Measurements from ENCODE around the gene VSNL1. TPM values are rescaled to one million over a fixed set of nuclear protein-coding genes. Genes with fewer than 3 reads are reported as not detected.

The VSNL1 gene
- total RNA-seq, 4 donors from 2014 or later: not detected

DNA sequence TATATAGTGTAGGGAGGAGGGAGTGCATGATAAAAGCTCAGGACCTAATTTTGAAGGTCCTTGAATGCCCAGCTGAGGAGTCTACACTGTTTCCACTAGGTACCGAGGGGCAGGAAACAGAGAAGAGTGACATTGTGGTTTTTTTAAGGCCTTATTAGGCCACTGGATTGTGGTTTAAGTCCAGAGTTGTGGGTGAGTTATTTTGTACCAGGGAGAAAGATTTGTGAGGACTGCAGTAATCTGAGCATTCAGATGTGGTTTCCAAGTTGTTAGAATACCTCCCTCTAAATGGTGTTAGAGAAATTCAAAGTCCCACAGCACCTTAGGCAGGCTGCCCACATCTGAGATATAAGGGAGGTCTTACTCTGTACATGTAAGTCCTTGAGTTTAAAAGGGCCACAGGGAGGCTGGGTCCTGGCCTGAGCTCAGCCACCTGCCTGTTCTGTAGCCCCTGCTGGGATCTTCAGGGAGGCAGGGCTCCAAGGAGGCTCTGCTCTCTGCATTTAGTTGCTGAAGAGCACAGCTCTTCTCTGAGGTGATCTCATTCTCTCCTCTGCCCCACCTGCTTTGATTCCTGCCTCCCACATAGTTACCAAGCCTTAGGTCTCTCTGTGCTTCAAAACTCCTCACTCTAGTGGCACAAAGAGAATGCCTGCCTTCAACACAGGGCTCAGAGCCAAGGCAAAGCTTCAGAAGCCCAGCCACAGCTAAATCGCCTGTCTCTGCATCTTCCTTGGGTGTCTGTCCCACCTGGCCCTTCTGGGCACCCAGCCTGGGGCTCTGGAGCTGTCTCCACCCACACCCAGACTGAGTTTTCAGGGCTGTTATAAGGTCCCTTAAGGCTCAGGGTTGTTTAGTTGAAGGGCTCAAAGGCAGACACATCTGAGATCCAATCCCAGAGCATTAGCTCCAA lies 88.1 kb downstream of the VSNL1 start:
- DNase-seq: no peak
- Histone ChIP-seq H3K36me3 (no peaks in the 10 kb centered on the region), H3K4me3 (no peak overlapping the region), H3K9me3 (no peaks in the 10 kb centered on the region), H3K27ac (no peak overlapping the region), H3K4me1 (no peaks in the 10 kb centered on the region), H3K27me3 (no peaks in the 10 kb centered on the region)
- no peak for TF ChIP-seq POLR2A (IDR thresholded peaks at IDR 0.05)
- TF ChIP-seq, protein P1, sequence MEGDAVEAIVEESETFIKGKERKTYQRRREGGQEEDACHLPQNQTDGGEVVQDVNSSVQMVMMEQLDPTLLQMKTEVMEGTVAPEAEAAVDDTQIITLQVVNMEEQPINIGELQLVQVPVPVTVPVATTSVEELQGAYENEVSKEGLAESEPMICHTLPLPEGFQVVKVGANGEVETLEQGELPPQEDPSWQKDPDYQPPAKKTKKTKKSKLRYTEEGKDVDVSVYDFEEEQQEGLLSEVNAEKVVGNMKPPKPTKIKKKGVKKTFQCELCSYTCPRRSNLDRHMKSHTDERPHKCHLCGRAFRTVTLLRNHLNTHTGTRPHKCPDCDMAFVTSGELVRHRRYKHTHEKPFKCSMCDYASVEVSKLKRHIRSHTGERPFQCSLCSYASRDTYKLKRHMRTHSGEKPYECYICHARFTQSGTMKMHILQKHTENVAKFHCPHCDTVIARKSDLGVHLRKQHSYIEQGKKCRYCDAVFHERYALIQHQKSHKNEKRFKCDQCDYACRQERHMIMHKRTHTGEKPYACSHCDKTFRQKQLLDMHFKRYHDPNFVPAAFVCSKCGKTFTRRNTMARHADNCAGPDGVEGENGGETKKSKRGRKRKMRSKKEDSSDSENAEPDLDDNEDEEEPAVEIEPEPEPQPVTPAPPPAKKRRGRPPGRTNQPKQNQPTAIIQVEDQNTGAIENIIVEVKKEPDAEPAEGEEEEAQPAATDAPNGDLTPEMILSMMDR (IDR thresholded peaks at IDR 0.05): no peak

DNA sequence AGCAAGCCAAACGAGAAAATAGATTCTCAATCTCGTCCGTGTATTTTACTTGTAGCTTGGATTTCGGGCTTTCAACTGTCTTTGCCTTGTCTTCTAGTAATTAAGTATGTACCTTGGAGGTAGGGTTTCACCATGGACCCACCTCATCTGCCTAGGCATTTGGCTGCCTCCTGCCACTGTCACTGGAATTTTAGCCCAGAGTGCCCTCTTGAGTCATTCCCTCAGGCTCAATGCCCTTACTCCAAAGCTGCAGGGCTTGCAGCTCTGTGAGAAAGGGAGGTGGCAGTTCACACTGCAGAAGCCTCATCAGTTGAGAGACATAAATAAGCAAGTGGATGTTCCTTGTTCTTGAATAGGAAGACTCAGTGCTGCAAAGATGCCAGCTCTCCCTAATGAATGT lies 89.6 kb downstream of the VSNL1 start:
- H3K27ac ChIP-seq: no peak overlapping the region
- no peaks in the 10 kb centered on the region for H3K36me3 ChIP-seq
- DNase-seq: no peak
- TF ChIP-seq, protein P1 (IDR thresholded peaks at IDR 0.05): no peak
- TF ChIP-seq POLR2A (IDR thresholded peaks at IDR 0.05): no peak
- H3K4me3 ChIP-seq: no peak overlapping the region
- H3K27me3 ChIP-seq: no peaks in the 10 kb centered on the region
- no peaks in the 10 kb centered on the region for H3K4me1 ChIP-seq
- no peaks in the 10 kb centered on the region for H3K9me3 ChIP-seq

DNA sequence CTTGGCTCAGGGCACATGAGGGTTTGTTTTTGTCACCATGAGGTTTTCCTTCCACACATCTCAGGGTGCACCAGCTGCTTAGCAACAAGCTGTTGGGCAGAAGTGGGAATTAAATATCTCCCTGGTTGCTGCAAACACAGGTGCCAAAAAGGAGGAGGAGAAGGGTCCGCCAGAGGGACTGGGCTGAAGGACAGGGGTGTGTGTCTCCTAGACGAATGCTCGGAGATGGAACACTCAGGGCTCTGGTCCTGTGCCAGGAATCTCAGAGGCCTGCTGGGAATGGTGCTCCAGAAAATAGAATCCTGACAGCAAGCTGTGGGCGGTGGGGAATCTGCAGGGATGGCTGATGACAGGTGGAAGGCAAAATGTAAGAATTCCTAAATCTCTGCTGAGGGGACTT lies 94.5 kb downstream of the VSNL1 start:
- Histone ChIP-seq H3K4me3 (no peak overlapping the region), H3K36me3 (no peaks in the 10 kb centered on the region), H3K9me3 (no peaks in the 10 kb centered on the region), H3K27me3 (no peaks in the 10 kb centered on the region), H3K4me1 (no peaks in the 10 kb centered on the region), H3K27ac (no peak overlapping the region)
- DNase-seq: no peak
- no peak for TF ChIP-seq POLR2A (IDR thresholded peaks at IDR 0.05)
- TF ChIP-seq, protein P1 (IDR thresholded peaks at IDR 0.05): no peak

DNA sequence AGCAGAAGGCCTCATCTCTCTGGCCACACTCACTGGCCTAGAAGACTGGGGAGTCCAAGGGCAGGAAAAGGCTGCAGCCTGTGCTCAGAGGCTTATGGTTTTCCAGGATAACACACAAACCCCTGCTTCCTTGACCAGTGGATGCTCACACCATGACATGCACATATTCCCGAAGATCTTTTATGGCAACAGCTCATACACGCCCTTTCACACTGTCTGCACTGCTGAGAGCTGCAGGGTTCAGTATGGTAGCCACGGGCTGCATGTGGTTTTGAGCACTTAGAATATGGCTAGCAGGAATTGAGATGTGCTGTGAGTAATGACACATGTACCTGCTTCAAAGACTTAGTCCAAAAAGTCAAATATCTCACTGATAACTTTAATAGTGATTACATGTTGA lies 95.8 kb downstream of the VSNL1 start:
- H3K4me3 ChIP-seq: no peak overlapping the region
- H3K4me1 ChIP-seq: no peaks in the 10 kb centered on the region
- TF ChIP-seq POLR2A (IDR thresholded peaks at IDR 0.05): no peak
- TF ChIP-seq, protein P1 (IDR thresholded peaks at IDR 0.05): no peak

DNA sequence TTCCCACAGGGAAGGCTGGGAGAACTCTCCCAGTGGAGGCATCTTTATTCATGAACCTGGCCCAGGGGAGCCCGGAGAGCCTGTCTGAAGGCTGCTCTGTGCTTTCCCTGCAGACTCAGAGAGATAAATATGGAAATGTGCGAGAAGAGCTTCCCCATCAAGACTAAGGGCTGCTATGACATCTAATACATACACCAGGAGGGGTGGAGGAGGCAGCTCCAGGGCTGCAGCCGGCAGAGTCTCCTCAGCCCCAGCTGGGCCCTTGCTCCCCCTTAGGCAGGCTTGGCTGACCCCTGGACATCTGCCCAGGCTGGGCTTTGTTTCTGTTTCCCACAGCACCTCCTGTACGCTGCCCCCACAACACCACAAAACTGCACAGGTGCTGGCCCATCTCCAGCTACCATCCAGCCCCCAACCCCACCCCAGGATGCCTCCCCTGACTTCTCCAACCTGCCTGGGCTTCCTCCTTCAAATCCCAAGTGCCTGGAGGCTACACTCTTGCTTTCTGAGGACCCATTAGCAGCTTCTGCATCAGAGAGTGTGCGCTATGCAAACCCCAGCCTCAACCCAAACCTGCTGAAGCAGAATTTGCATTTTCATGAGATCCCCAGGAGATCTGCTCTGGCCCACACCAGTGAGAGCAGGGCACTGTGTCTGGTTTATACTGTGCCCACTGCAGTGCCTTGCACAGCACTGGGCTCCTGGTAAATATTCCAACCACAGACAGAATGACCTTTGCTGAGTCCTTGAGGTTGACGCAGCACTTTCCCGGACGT lies 96.8 kb downstream of the VSNL1 start:
- no peak for DNase-seq
- no peak for TF ChIP-seq POLR2A (IDR thresholded peaks at IDR 0.05)
- TF ChIP-seq, protein P1 (IDR thresholded peaks at IDR 0.05): no peak
- no peak overlapping the region for H3K4me3 ChIP-seq
- no peaks in the 10 kb centered on the region for H3K36me3 ChIP-seq
- no peak overlapping the region for H3K27ac ChIP-seq
- no peaks in the 10 kb centered on the region for H3K9me3 ChIP-seq
- H3K4me1 ChIP-seq: no peaks in the 10 kb centered on the region
- no peaks in the 10 kb centered on the region for H3K27me3 ChIP-seq

More for the DNA sequence above, 95.8 kb downstream of the VSNL1 start:
- Histone ChIP-seq H3K27me3 (no peaks in the 10 kb centered on the region), H3K36me3 (no peaks in the 10 kb centered on the region), H3K27ac (no peak overlapping the region), H3K9me3 (no peaks in the 10 kb centered on the region)
- DNase-seq: no peak
